ENCODE data around the gene TENT4B.
"Not testable (repeated sequence)": the region's sequence is repeated elsewhere in the genome, so short reads cannot be mapped to it uniquely, and the experiment has no call there.

Gene TENT4B

GRCh38 chr16:50123417-50123816, 29.7 kb upstream of the TENT4B start:
- no peak overlapping the region for H3K4me3 ChIP-seq (ENCODE audit: control insufficient read depth, low read depth, low read length)
- no peak for TF ChIP-seq CTCF (conservative IDR thresholded peaks at IDR 0.05; ENCODE audit: control insufficient read depth, insufficient read depth, low read depth, low read length)
- no peak for DNase-seq (ENCODE audit: low read depth)

DNA sequence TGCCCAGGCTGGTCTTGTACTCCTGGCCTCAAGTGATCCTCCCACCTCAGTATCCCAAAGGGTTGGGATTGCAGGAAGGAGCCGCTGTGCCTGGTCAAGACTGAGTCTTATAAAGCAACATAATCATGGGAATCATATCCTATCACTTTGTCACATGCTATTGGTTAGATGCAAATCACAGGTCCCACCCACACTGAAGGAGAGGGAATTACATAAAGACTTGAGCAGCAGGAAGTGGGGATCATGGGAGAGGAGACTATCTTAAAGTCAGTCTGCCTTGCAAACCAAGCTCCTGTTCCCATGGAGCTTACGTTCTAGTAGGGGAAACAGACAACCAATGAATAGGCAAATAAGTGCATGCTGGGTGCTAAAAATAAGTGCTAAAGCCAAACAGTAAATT, 28.3 kb upstream of the TENT4B start:
- H3K4me3 ChIP-seq (ENCODE audit: control insufficient read depth, low read depth, low read length): no peak overlapping the region
- no peak for TF ChIP-seq CTCF (conservative IDR thresholded peaks at IDR 0.05; ENCODE audit: control insufficient read depth, insufficient read depth, low read depth, low read length)
- no peak for DNase-seq (ENCODE audit: low read depth)

- TF ChIP-seq CTCF (conservative IDR thresholded peaks at IDR 0.05; ENCODE audit: control insufficient read depth, insufficient read depth, low read depth, low read length): no peak
- no peak for DNase-seq (ENCODE audit: low read depth)
These were observed 26.9 kb upstream of the TENT4B start for GRCh38 chr16:50126183-50126582.

DNA sequence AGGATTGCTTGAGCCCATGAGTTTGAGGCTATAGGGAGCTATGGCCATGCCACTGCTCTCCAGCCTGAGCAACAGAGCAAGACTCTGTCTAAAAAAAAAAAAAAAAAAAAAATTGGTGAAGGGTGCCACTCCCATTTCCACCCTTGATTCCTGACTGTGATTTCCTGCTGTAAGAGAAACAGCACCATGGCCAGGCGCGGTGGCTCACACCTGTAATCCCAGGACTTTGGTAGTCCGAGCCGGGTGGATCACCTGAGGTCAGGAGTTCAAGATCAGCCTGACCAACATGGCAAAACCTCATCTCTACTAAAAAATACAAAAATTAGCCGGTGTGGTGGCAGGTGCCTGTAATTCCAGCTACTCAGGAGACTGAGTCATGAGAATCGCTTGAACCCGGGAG, 20.5 kb upstream of the TENT4B start:
- not testable (repeated sequence) for DNase-seq (ENCODE audit: low read depth); H3K4me3 ChIP-seq (ENCODE audit: control insufficient read depth, low read depth, low read length)

More at GRCh38 chr16:50126183-50126582, 26.9 kb upstream of the TENT4B start:
- no peak overlapping the region for H3K4me3 ChIP-seq (ENCODE audit: control insufficient read depth, low read depth, low read length)

DNA sequence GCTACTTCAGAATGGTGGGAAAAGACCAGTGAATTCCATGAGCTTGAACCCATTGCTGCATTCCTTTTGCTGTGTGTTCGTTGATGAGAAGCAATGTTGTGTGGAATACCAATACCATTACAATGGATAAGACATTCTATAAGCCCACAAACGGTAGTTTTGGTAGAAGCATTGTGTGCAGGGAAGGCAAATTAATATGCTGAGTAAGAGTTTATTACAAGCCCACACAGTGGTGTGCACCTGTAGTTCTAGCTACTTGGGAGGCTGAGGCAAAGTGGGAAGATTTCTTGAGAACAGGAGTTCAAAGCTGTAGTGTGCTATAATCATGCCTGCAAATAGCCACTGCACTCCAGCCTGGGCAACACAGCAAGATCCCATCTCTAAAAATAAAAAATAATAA, 19.9 kb upstream of the TENT4B start:
- TF ChIP-seq CTCF (conservative IDR thresholded peaks at IDR 0.05; ENCODE audit: control insufficient read depth, insufficient read depth, low read depth, low read length): no peak
- no peak overlapping the region for H3K4me3 ChIP-seq (ENCODE audit: control insufficient read depth, low read depth, low read length)
- no peak for DNase-seq (ENCODE audit: low read depth)

- peak; percentile 14 for TF ChIP-seq CTCF (conservative IDR thresholded peaks at IDR 0.05; ENCODE audit: control insufficient read depth, insufficient read depth, low read depth, low read length)
- no peak for DNase-seq (ENCODE audit: low read depth)
These were observed 16.7 kb upstream of the TENT4B start for GRCh38 chr16:50136399-50136798.

GRCh38 chr16:50137268-50137667, 15.8 kb upstream of the TENT4B start:
- H3K4me3 ChIP-seq (ENCODE audit: control insufficient read depth, low read depth, low read length): no peak overlapping the region
- no peak for DNase-seq (ENCODE audit: low read depth)
- no peak for TF ChIP-seq CTCF (conservative IDR thresholded peaks at IDR 0.05; ENCODE audit: control insufficient read depth, insufficient read depth, low read depth, low read length)

More at GRCh38 chr16:50136399-50136798, 16.7 kb upstream of the TENT4B start:
- no peak overlapping the region for H3K4me3 ChIP-seq (ENCODE audit: control insufficient read depth, low read depth, low read length)
